Right hindlimb (tissue), 1 donor: Measurements from ENCODE around the gene BRI3.

Experiments
- DNase-seq: peaks from one replicate; pipeline ENCODE4 v3.0.0-alpha.2; 2018

Gene BRI3, protein sequence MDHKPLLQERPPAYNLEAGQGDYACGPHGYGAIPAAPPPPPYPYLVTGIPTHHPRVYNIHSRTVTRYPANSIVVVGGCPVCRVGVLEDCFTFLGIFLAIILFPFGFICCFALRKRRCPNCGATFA

GRCh38 chr7:98280791-98281756, at the start of gene BRI3:
TSS of gene BRI3 (plus strand) at chr7:98281686. CDS start at chr7:98281796, 110 bp downstream.
- peak; percentile 95 for DNase-seq

DNA sequence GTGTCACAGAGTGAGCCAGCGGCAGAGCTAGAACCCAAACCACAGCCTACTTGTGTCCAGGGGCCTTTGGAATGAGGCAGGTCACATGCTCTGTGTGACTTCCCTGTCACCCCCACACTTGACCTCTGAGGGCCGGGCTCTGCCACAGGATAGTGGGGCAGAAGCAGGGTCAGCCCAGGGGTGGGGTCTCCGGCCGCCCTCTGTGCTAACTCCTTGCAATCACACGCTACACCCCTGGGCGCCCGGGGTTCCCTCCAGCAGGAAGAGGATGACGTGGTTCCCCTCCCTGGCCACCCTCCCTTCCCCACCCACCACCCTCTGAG, 49.3 kb upstream of the BRI3 start:
- no peak for DNase-seq

- DNase-seq: no peak
Measured at GRCh38 chr7:98232799-98233198, 48.7 kb upstream of the BRI3 start.

- no peak for DNase-seq
Measured at GRCh38 chr7:98233219-98234070, 48.0 kb upstream of the BRI3 start.

GRCh38 chr7:98234429-98235147, 46.9 kb upstream of the BRI3 start:
- no peak for DNase-seq

- no peak for DNase-seq
Measured at GRCh38 chr7:98235901-98236300, 45.6 kb upstream of the BRI3 start.

- no peak for DNase-seq
Measured at GRCh38 chr7:98236355-98237185, 44.9 kb upstream of the BRI3 start.

DNA sequence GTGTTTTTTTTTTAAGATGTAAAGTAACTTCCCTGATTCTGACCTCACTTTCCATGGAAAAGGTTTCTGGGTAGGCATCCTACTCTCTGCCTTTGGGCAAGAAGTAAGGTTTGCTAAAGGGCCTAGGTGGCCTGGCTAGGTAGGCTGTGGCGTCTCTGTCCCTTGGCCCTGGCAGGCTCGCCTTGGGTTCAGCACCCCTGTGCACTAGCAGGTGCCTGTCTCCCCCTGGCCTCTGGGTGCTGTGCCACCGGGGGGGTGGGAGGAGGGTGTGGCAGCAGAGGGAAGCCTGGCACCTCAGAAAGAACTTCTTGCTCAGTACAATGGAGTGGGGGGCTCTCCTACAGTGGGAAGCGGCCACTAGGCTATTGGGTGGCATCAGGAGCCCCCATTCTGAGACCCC, 43.4 kb upstream of the BRI3 start:
- no peak for DNase-seq

DNA sequence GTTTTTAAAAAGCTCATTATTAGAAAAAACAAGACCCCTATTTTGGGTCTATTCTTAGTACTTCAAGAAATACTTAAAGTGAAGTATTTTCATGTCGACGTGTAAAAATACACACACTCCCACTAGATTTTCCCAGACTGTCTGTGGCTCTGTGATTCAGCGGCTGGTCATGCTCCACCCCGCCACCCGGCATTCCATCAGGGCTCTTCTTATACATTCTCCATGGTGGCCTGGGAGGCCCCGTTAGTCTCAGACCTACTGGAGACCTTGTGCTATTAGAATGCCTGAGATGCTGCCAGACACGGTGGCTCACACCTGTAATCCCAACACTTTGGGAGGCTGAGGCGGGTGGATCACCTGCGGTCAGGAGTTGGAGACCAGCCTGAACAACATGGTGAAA, 42.5 kb upstream of the BRI3 start:
- no peak for DNase-seq

DNA sequence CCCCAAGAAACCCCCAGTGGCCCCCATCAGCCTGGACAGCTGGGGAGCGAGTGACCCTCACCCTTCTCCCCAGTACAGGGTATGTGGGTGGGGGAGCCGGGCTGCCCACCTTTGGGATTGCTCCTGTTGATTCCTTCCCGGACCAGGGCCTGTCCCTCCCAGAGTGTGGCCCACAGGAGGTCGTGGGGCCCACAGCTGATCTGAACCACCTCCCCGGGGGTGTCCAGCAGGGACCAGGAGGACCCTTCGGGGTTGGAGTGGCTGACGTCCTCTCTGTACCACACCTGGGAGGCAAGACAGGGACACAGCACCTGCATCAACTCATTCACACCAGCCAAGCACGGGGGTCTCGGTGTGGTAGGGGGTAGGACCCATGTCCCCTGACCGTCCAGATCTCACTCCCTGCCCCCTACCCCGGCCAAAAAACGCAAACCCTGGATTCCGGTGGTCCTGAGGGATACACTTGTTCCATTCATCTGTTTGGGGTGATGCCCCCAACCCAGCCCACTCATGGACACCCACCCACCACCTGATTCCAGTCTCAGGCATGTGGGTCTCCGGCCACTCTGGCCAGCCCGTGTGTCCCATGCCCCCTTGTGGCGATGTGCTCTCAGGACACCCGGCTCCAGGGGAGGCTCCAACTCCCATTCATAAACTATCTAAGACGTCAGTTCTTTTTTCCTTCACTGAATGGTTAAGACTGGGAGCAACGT, 40.4 kb upstream of the BRI3 start:
- no peak for DNase-seq

DNA sequence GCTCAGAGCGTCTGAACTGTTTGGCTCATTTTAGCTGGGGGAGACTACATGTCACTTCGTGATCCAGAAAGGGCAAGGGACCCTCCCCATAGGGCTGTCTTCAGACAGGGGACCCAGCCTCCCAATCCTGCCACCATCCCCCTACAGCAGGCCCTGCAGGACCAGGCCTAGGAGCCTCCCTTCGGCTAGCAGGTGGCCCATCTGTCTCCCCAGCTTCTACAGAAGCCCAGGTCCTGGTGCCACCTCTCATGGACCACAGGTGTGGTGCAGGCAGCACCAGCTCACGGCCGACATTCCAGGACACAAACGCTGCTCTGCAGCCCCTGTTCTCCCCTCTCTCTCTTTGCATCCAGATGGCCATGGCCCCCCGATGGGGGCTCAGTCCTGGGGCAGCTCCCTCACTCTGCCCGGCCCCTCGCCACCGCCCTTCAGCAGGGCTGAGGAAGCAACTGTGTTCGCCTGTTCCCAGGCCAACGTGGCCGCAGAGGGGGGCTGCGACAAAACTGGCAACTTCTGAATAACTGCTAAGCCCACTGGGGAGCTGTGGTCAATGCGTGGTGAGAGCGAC, 39.7 kb upstream of the BRI3 start:
- no peak for DNase-seq

DNA sequence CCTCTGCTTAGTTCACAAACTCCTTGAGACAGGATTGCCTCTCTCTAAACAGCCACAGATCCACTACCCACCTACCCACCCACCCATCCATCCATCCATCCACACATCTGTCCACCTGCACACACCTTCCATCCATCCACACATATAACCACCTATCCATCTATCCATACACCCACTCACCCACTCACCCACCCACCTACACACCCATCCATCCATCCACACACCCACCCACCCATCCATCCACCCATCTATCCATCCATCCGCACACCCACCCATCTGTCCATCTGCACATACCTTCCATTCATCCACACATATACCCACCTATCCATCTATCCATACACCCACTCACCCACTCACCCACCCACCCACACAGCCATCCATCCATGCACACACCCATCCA, 39.1 kb upstream of the BRI3 start:
- DNase-seq: no peak

DNA sequence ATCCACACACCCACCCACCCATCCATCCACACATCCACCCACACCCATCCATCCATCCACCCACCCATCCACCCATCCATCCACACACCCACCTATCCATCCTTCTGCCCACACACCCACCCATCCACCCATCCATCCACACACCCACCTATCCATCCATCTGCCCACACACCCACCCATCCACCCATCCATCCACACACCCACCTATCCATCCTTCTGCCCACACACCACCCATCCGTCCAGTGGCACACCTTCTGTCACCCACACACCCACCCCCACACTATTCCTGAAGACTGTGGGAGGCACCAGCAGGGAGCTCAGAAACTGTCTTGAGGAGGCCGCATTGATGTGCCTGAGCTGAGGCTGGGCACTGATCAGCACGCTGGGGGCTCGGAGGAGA, 38.6 kb upstream of the BRI3 start:
- no peak for DNase-seq

- no peak for DNase-seq
Measured at GRCh38 chr7:98244871-98245270, 36.6 kb upstream of the BRI3 start.

GRCh38 chr7:98248156-98248555, 33.3 kb upstream of the BRI3 start:
- no peak for DNase-seq

DNA sequence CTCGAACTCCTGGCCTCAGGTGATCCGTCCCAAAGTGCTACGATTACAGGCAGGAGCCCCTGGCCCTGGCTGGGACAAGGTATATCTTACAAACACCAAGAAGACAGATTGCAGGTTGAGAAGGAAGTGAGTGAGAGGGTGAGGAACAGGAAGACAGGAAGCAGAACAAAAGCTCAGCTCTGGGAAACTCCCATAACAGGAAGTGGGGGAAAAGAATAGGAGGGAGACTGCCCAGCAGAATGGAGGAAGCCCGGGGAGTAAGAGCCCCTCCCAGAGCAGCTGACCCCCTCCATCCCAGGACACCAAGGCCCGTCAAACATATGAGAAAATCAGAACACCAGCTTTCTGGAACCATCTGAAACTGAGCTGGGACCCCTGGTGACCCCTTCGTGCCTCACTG, 32.4 kb upstream of the BRI3 start:
- no peak for DNase-seq

GRCh38 chr7:98250789-98251188, 30.7 kb upstream of the BRI3 start:
- DNase-seq: no peak

DNA sequence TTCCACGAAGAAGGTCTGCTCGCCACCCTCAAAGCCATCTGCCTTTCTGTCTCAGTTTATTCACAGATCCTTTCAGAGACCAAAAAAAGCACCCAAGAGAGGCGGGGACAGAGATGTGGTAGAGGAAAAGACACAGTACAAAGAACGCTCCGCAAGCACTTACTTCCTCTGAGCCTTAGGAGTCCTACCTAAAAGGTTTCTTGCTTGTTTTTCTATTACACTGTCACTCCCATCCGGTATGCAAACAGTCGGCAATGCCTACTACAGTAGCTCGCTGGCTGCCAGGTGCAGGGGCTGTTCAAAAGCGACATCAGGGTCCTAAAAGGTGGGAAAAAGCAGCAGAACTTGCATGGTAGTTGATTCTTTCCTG, 30.3 kb upstream of the BRI3 start:
- DNase-seq: no peak

DNA sequence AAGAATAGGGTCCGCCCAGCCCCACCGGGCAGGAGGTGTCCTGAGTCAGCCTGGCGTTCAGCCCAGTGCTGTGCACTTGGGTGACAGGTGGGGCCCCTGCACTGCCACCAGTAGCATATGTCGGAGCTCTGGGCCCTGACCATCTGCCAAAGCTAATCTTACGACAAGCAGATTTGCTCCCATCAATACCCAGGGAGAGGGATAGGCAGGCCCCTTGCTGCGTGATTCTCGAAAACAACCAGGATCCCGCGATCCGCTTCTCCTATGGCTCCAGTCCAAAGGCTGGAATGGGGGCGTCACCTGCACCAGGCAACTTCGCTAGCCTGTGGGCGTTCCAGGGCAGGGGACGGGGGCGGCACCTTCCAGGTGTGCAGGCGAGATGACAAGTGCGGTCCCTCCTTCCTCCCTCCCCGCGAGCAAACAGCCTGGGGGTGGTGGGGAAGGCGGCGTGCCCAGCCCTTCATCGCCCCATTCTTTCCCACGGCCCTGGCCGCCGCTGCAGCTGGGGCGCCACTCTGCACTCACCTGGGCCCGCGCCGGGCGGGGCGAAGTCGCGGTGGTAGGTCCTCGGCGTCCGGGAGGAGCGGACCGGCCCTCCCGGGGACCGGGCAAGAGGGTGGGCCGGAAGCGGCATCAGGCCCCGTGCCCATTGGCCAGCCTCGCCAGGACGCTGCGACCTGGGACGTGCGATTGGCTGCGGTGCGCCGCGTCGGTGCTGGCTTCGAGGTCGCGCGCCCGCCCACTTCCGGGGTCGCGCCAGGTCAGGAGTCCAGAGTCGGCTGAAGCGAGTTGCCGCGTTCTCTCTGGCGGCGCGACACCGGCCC, 29.7 kb upstream of the BRI3 start, which contains the start of gene TECPR1:
TSS of gene TECPR1 (minus strand) at position 632 of the 824 bp plus-strand sequence. CDS start 6,086 bp downstream, outside the sequence.
- DNase-seq: peak; percentile 94
